Calu3 (cell line): Measurements from ENCODE around the gene NTMT2. TPM values are rescaled to one million over a fixed set of nuclear protein-coding genes. Genes with fewer than 3 reads are reported as not detected.

Experiments used
- BruUV-seq: library from RNA; stranded (reverse); fragments of 400-500 nt; replicated peaks from 2 replicates; lab custom pipeline; 2021; lab: Mats Ljungman, UMichigan
- CTCF ChIA-PET: fragments of 300-600 bp; sonication (Branson Sonifier 250); formaldehyde crosslinking; loops from one replicate; lab custom pipeline; 2022; ENCODE audit warnings: antibody characterized with exemption; lab: Charles Lee
- DNase-seq: peaks from one replicate; pipeline ENCODE4 v3.0.0; 2022
- H3K27ac Mint-ChIP-seq: one replicate; pipeline ENCODE4 v1.8.0; 2022; ENCODE audit warnings: mixed read lengths; ENCODE audit not compliant: unreplicated experiment
- H3K27me3 Mint-ChIP-seq: one replicate; pipeline ENCODE4 v1.8.0; 2022; ENCODE audit warnings: mixed read lengths; ENCODE audit not compliant: unreplicated experiment
- H3K36me3 Mint-ChIP-seq: one replicate; pipeline ENCODE4 v1.8.0; 2022; ENCODE audit warnings: mild to moderate bottlenecking, moderate library complexity, mixed read lengths; ENCODE audit not compliant: insufficient read depth, unreplicated experiment
- H3K4me1 Mint-ChIP-seq: one replicate; pipeline ENCODE4 v1.8.0; 2022; ENCODE audit warnings: mild to moderate bottlenecking, low read depth, mixed read lengths; ENCODE audit not compliant: unreplicated experiment
- H3K4me3 Mint-ChIP-seq: one replicate; pipeline ENCODE4 v1.8.0; 2022; ENCODE audit warnings: mild to moderate bottlenecking, low read depth, moderate library complexity, mixed read lengths; ENCODE audit not compliant: unreplicated experiment
- H3K9me3 Mint-ChIP-seq: one replicate; pipeline ENCODE4 v1.8.0; 2022; ENCODE audit warnings: low read depth, mixed read lengths; ENCODE audit not compliant: unreplicated experiment
- intact Hi-C: fragments of 100-400 bp; cut with micrococcal nuclease; formaldehyde crosslinking; loops from one replicate; pipeline ENCODE4 v1.10.0; 2022; ENCODE audit not compliant: unreplicated experiment
- total RNA-seq: library from RNA; stranded (reverse); gene quantifications from 2 replicates; pipeline ENCODE4 v1.2.3, GENCODE V29; 2022
- TF ChIP-seq, protein P1 (sequence below): fragments of 200-600 bp; IDR thresholded peaks from one replicate; pipeline ENCODE4 v1.8.0; 2022; ENCODE audit warnings: antibody characterized with exemption; ENCODE audit not compliant: unreplicated experiment

NTMT2 gene
- total RNA-seq, 1 experiment from 2014 or later, result not detected

DNA sequence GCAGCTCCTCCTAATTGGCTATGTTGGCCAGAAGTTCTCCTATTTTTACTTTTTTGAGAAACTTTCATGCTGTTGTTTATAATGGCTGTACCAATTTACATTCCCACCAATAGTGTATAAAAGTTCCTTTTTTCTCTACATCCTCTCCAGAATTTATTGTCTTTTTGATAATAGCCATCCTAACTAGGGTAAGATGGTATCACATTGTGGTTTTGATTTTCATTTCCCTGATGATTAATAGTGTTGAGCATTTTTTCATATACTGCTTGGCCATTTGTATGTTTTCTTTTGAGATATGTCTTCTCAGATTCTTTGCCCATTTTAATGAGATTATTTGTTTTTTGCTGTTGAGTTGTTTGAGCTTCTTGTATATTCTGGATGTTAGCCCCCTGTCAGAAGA lies 46.8 kb downstream of the NTMT2 start:
- Mint-ChIP-seq H3K4me1 (no peaks in the 10 kb centered on the region), H3K36me3 (no peaks in the 10 kb centered on the region), H3K4me3 (no peak overlapping the region), H3K27me3 (peaks cover 24% of the 10 kb centered on the region), H3K27ac (no peak overlapping the region), H3K9me3 (no peaks in the 10 kb centered on the region)
- no peak for DNase-seq
- no TSS peak for BruUV-seq
- TF ChIP-seq, protein P1, sequence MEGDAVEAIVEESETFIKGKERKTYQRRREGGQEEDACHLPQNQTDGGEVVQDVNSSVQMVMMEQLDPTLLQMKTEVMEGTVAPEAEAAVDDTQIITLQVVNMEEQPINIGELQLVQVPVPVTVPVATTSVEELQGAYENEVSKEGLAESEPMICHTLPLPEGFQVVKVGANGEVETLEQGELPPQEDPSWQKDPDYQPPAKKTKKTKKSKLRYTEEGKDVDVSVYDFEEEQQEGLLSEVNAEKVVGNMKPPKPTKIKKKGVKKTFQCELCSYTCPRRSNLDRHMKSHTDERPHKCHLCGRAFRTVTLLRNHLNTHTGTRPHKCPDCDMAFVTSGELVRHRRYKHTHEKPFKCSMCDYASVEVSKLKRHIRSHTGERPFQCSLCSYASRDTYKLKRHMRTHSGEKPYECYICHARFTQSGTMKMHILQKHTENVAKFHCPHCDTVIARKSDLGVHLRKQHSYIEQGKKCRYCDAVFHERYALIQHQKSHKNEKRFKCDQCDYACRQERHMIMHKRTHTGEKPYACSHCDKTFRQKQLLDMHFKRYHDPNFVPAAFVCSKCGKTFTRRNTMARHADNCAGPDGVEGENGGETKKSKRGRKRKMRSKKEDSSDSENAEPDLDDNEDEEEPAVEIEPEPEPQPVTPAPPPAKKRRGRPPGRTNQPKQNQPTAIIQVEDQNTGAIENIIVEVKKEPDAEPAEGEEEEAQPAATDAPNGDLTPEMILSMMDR, result no peak
- intact Hi-C loops, result no loop called here
- CTCF ChIA-PET, result no interaction called here

DNA sequence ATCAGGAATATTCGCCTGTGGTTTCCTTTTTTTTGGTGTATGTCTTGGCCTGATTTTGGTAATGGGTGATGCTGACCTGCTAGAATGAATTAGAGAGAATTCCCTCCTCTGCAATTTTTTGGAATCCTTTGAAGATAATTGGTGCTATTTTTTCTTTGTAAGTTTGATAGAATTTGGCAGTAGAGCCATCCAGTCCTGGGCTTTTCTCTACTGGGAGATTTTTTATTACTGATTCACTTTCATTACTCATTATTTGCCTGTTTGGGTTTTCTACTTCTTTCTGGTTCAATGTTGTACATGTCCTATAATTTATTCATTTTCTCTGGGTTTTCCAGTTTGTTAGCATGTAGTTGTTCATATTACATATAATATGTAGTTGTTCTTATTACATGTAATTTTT lies 48.7 kb downstream of the NTMT2 start:
- TF ChIP-seq, protein P1, result no peak
- DNase-seq, result no peak
- BruUV-seq, result no TSS peak
- Mint-ChIP-seq H3K36me3 (no peaks in the 10 kb centered on the region), H3K4me3 (no peak overlapping the region), H3K4me1 (no peaks in the 10 kb centered on the region), H3K9me3 (no peaks in the 10 kb centered on the region), H3K27me3 (peaks cover 24% of the 10 kb centered on the region), H3K27ac (no peak overlapping the region)
- intact Hi-C loops, result no loop called here
- CTCF ChIA-PET, result no interaction called here

DNA sequence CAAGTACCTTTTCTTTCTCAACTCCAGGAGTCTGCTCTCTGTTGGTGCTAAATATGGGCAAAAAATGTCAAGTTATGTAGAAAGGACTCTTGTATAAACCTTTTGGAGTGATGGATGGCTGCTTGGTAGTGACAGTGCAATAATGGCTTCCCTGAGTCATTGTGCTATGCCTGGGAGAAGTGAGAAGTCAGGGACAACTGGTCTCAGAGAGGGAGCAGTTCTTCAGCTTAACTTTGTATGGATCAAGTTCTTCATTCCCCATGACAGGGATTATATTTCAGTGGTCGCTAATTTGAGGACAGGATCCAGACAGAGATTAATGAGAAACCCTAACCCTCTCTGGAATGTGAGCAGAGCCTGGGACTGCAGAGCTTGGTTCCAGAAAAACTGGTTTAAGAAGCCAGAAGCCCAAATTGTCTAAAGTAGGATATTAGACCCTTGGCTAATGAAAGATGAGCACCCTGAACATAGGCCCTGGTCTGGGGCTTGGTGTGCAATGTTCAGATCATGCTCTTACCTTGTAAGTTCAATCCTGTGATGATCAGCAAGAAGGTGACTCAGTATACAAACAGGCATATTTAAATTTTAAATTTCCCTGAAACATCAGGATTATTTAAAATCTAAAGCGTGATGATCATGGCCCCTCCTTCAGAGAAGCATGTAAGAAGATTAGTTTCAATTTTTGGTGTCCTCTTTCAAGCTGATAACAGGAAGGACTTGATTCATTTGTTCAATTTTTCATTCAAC lies 50.9 kb downstream of the NTMT2 start:
- BruUV-seq, result no TSS peak
- Mint-ChIP-seq H3K9me3 (no peaks in the 10 kb centered on the region), H3K36me3 (no peaks in the 10 kb centered on the region), H3K27ac (no peak overlapping the region), H3K4me3 (no peak overlapping the region), H3K27me3 (peaks cover 24% of the 10 kb centered on the region), H3K4me1 (no peaks in the 10 kb centered on the region)
- CTCF ChIA-PET, result interaction anchor here (0.6 kb wide), 1 partner anchor 76 kb away, joined by 3 read pairs; no protein-coding TSS in a partner anchor
- no peak for DNase-seq
- TF ChIP-seq, protein P1, result no peak
- intact Hi-C loops, result no loop called here

DNA sequence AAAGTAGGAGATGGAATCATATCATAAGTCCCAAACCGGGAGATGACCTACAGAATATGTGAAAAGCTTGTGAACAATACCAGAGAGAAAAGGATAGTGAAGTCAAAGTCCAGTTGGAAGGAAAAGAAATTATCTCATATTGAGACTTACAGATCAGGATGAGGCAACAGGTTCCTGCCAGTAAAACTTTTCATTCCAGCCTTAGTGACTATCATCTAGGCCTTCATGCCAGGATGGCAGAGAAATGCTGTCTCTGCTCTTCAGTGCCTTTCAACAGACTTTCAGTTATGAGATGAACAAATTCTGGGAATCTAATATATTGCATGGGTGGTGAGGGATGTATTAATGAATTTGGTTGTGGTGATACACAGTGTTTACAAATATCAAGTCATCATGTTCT lies 52.3 kb downstream of the NTMT2 start:
- CTCF ChIA-PET, result no interaction called here
- peaks cover 11% of the 10 kb centered on the region for H3K27me3 Mint-ChIP-seq
- no TSS peak for BruUV-seq
- TF ChIP-seq, protein P1, result no peak
- peaks cover 2% of the 10 kb centered on the region for H3K9me3 Mint-ChIP-seq
- intact Hi-C loops, result no loop called here
- H3K4me1 Mint-ChIP-seq, result no peaks in the 10 kb centered on the region
- DNase-seq, result no peak
- H3K36me3 Mint-ChIP-seq, result no peaks in the 10 kb centered on the region
- H3K27ac Mint-ChIP-seq, result no peak overlapping the region
- no peak overlapping the region for H3K4me3 Mint-ChIP-seq
